ENCODE results near the gene IFNA6.

Gene IFNA6

GRCh38 chr9:21331676-21332402, 18.8 kb downstream of the IFNA6 start:
- no peak for DNase-seq (ENCODE audit: low read depth in 4 of 4, low spot score in 1 of 4)

- no peak for DNase-seq (ENCODE audit: low read depth in 4 of 4, low spot score in 1 of 4)
Measured at GRCh38 chr9:21326526-21327139, 24.1 kb downstream of the IFNA6 start.

DNA sequence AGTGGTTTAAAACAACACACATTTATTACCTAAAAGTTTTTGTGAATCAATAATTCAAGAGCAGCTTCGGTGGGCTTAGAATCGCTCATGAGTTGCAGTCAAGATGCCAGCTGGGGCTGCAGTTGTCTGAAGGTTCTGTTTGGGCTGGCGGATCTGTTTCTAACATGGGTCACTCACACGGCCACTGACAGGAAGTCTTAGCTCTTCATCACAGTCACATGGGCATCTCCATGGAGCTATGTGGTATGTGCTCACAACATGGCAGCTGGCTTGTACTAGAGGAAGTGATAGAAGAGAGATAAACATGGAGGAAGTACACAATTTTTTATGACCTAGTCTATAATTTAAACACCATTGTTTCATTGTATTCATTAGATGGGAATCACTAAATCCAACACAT, 26.6 kb downstream of the IFNA6 start:
- DNase-seq (ENCODE audit: low read depth in 4 of 4, low spot score in 1 of 4) = no peak

DNA sequence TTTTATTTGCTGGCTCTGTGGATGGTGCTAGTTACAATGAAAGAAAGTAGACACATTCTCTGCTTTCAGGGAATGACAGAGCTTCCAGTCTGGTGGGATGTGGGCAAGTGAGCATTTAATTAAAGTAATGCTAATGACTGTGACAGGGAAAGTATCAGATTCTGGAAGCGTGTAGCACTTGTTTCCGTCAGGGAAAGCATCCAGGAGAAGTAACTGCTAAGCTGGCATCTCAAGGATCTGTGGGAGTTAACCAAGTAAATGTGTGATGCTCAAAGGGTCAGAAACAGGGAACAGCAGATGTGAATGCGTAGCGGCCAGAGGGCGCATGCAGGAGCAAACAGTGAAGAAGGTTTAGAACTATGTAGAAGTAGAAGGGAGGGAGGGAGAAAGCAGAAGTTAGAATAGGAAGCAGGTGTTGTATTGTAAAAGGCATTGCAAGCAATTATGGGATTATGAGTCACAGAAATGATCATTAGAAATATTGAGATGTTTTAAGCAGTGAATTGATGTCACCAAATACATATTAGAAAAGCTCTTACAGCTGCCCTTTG, 27.7 kb downstream of the IFNA6 start:
- DNase-seq (ENCODE audit: low read depth in 4 of 4, low spot score in 1 of 4) = no peak

- no peak for DNase-seq (ENCODE audit: low read depth in 4 of 4, low spot score in 1 of 4)
Measured at GRCh38 chr9:21320465-21320864, 30.2 kb downstream of the IFNA6 start.

DNA sequence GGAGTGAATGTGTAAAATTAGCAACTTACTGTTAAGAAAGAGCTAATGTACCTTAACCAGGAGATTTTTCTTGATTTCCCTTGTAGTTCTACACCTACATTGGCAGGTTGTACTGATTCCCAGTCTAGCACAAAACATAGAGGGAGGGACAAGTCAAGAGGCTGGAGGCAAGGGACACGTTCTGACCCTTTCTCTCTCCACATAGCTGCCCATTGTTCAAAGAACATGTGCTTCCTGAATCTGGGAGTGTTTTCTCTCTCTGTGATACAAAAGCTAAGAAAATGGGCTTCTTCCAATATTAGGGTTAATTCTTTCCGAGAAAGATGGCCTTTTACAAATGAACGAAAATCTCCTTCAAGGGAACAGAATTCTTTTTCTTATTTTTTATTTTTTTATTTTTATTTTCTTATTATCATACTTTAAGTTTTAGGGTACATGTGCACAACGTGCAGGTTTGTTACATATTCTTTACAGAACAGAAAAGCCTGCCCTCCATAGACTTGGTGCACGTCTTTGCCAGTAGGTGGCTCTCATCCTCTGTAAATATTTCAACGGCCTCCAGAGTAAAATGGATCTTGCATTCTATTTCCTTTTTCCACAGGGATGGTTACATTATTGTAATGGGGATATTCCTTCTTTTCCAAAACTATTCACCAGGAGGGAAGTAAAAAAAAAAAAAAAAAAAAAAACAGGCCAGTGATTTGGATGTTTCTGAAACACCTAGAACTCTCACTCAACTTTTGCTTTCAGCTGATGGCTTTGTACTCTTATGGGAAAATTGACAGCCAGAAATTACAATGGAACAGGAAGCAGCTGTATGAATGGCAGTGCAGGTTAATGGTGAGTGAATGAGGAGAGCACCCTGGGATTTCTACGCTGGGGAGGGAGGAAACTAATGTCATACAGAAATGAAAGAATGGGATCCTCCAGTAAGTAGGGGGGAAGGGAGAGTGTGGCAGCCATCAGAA, 32.4 kb downstream of the IFNA6 start:
- no peak for DNase-seq (ENCODE audit: low read depth in 4 of 4, low spot score in 1 of 4)

GRCh38 chr9:21316860-21317259, 33.8 kb downstream of the IFNA6 start:
- DNase-seq (ENCODE audit: low read depth in 4 of 4, low spot score in 1 of 4) = no peak

DNA sequence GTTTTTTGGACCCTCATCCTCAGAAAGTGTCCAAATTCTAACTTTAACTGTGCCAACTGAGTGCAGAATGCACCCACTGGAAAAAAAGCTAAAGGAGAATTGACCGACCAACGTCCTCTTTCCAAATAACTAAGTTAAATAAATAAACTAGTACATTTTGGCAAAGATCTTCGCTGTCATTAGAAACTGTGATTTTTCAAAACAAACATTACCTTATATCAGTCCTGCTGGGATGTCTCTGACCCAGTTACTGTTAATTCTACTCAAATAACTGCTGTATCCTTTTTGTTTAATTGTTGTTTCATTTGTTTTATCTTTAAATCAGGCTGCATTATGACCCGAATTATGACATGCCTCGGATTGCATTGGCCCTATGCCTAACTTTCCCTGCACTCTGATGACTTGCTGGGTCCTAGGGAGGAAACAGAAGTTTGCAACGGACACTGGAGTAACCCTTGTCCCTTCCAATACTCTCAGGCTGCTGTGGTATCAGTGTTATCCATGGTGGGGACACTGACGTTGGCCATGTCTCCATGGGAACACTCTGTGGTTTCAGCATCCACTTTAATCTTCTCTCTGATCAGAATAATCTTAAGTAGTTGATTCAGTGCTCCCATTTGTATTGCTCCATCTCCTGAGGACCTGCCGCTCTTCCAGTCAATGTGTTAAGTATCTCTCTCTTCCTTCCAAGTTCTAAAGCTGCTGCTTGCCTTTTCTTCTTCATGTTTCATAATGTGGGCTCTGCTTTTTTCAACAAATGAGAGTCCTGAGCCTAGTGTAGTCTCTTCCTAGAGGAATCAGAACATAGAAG, 34.5 kb downstream of the IFNA6 start:
- DNase-seq (ENCODE audit: low read depth in 4 of 4, low spot score in 1 of 4) = no peak

GRCh38 chr9:21314152-21314551, 36.5 kb downstream of the IFNA6 start:
- DNase-seq (ENCODE audit: low read depth in 4 of 4, low spot score in 1 of 4) = no peak

DNA sequence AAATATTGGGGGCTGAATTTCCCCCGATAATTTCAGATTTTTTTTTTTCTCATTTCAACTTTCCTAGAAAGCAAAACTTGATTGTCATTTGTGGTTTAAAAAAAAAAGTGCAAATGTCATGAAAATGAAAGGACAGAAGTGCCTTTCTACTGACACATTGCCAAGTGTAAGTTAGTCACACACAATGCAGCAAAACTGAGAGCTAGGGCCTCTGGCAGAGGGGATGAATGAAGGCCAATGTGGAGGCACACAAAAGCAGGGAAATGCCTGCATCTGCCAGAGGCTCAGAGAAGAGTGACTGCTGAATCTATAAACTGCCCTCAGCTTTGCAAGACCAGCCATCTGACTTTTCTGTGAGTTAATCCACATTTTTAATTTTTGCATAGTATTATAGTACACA, 38.8 kb downstream of the IFNA6 start:
- DNase-seq (ENCODE audit: low read depth in 4 of 4, low spot score in 1 of 4) = no peak

GRCh38 chr9:21305213-21305612, 45.5 kb downstream of the IFNA6 start, which contains the start of gene IFNA5:
Gene IFNA5, minus strand, starts transcription at chr9:21305313. Its CDS starts 57 bp downstream, at chr9:21305256.
- DNase-seq (ENCODE audit: low read depth in 4 of 4, low spot score in 1 of 4) = no peak

Measured in stimulated activated CD4-positive, alpha-beta T cell treated with anti-CD3 and anti-CD28 coated beads, Interleukin-1b, Interleukin-23, amount 100 ng/mL, for 24 hours (primary cell).